Spleen (tissue), 11 donors: ENCODE measurements around the gene PACS1. TPM values are rescaled to one million over a fixed set of nuclear protein-coding genes. Genes with fewer than 3 reads are reported as not detected.

Source experiments
- DNase-seq: peaks from one replicate; pipeline ENCODE4 v3.0.0-alpha.2; 2020
- H3K27ac ChIP-seq, 8 donors: fragments of 200-600 bp; sonication (generic) in 7 of 8; 1 replicate in 4 of 8; 2 replicates in 4 of 8; pipeline versions ENCODE4 v1.5.0 to v1.8.0; 2016 to 2021; ENCODE audit warnings: inconsistent platforms in 4 of 8, mild to moderate bottlenecking in 4 of 8, moderate library complexity in 1 of 8
- H3K27me3 ChIP-seq, 7 donors: fragments of 200-600 bp; sonication (generic) in 6 of 7; replicated peaks in 1 of 7; 1 replicate in 4 of 7; 2 replicates in 3 of 7; pipeline versions ENCODE4 v1.5.0 to v1.8.0; 2016 to 2021; ENCODE audit warnings: inconsistent platforms in 3 of 7, mild to moderate bottlenecking in 1 of 7
- H3K36me3 ChIP-seq, 6 donors: fragments of 200-600 bp; sonication (generic) in 5 of 6; 1 replicate in 4 of 6; 2 replicates in 2 of 6; pipeline versions ENCODE4 v1.5.0 to v1.8.0; 2016 to 2021; ENCODE audit warnings: inconsistent platforms in 2 of 6
- H3K4me1 ChIP-seq, 6 donors: fragments of 200-600 bp; sonication (generic) in 5 of 6; 1 replicate in 3 of 6; 2 replicates in 3 of 6; pipeline versions ENCODE4 v1.5.0 to v1.8.0; 2016 to 2021; ENCODE audit warnings: inconsistent platforms in 3 of 6
- H3K4me3 ChIP-seq, 8 donors: fragments of 200-600 bp; sonication (generic) in 7 of 8; 1 replicate in 4 of 8; 2 replicates in 4 of 8; pipeline versions ENCODE4 v1.5.0 to v1.8.0; 2016 to 2021; ENCODE audit warnings: inconsistent platforms in 4 of 8, mild to moderate bottlenecking in 4 of 8, moderate library complexity in 2 of 8
- H3K9me3 ChIP-seq, 8 donors: fragments of 200-600 bp; sonication (generic) in 7 of 8; 1 replicate in 4 of 8; 2 replicates in 4 of 8; pipeline versions ENCODE4 v1.5.0 to v1.8.0; 2016 to 2021; ENCODE audit warnings: inconsistent platforms in 4 of 8
- POLR2A ChIP-seq, 3 donors: fragments of 450-650 bp; IDR thresholded peaks; one replicate each; pipeline ENCODE4 v1.5.1; 2017; ENCODE audit warnings: antibody characterized with exemption in 3 of 3, mild to moderate bottlenecking in 1 of 3
- POLR2AphosphoS5 ChIP-seq, 3 donors: sonication (generic); formaldehyde crosslinking; IDR thresholded peaks; one replicate each; pipeline ENCODE4 v1.5.1; 2017; ENCODE audit warnings: antibody characterized with exemption in 3 of 3
- WGBS, 5 donors: extraction: QIAGEN DNeasy Blood & Tissue Kit in 3 of 5; methylation state at CpG; one replicate each; pipeline versions ENCODE4 v1.1.5 to v1.1.7; 2013 to 2018; 5-methylcytosine and 5-hydroxymethylcytosine counted together
- intact Hi-C: fragments of 100-400 bp; cut with DNase I; formaldehyde crosslinking; loops from one replicate; pipeline ENCODE4 v1.15.0; 2023; ENCODE audit warnings: low total_unique reads
- polyA plus RNA-seq, 3 donors: library from polyadenylated mRNA; stranded (reverse); fragments of 200-250 nt; gene quantifications; one replicate each; pipeline ENCODE4 v1.2.1, GENCODE V29; 2013
- total RNA-seq, 7 donors: library from RNA; depleted of rRNA in 3 of 7; stranded (reverse); fragments of >200 nt in 3 of 7; fragmentation: NEBNext Ultra II Directional in 4 of 7; extraction: Animal tissue kit (Norgen Biotek cat#: 25700) in 4 of 7; gene quantifications; one replicate each; pipeline versions ENCODE4 v1.1.0 to v1.2.1, GENCODE V29; 2016 to 2021
- TF ChIP-seq, protein P1 (sequence below), 11 experiments: fragments of 200-600 bp in 7 of 11; fragments of 450-650 bp in 4 of 11; sonication (generic) in 4 of 11; IDR thresholded peaks in 8 of 11; conservative IDR thresholded peaks in 3 of 11; 1 replicate in 7 of 11; 2 replicates in 4 of 11; pipeline versions ENCODE4 v1.4.0 to v1.8.0; 2016 to 2021; ENCODE audit warnings: antibody characterized with exemption in 11 of 11, inconsistent platforms in 4 of 11, mild to moderate bottlenecking in 1 of 11
- donor health status: healthy with polysubstance abuse.
- donor health status: DM: no; HTN: no; CAD: no; lungs with moderate emphysema.
- donor health status: DM: no; HTN: no; CAD: no.
- donor health status: Bipolar disorder and iron deficiency.
- donor health status: healthy.
- donor health status: DM: no; HTN: no; CAD: no.
- donor health status: DM: yes; HTN: yes; CAD: no.

The PACS1 gene
- total and polyA plus RNA-seq, 10 donors, result 20.6 to 126 (median 98.8) TPM

DNA sequence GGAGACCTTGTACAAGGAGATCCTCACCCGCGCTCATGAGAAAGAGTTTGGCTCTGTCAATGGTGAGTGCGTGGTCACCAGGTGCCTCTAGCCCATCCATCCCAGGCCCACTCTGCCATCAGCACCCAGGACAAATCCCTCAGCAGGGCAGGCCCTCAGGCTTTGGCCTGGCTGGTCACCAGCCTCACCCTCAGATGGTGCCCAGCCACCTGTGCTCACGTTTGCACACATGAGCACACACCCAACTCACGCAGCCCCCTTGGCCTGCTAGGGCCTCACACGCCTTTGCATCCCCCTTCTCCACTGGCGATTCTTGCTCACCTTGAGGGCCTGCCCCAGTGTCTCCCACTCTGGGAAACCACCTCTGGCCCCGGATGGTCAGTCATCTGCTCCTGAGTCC lies 194.3 kb downstream of the PACS1 start:
- peaks cover 4 to 35% (median 21%) of the 10 kb centered on the region in 6 donors for H3K4me1 ChIP-seq
- peak; percentile 66 for DNase-seq
- H3K36me3 ChIP-seq, result peaks cover 0 to 67% (median 20%) of the 10 kb centered on the region in 6 donors
- TF ChIP-seq POLR2A (IDR thresholded peaks at IDR 0.05) (no peak), POLR2AphosphoS5 (IDR thresholded peaks at IDR 0.05) (peak in 1 of 3 donors; percentile 10)
- intact Hi-C loops, result no loop called here
- no peaks in the 10 kb centered on the region for H3K9me3 ChIP-seq
- no peak overlapping the region for H3K27ac ChIP-seq
- H3K27me3 ChIP-seq, result no peaks in the 10 kb centered on the region
- no peak overlapping the region for H3K4me3 ChIP-seq
- 91 to 94% (median 94%) methylated on average over 7 to 8 of the region's 8 CpGs for WGBS, 5 donors

DNA sequence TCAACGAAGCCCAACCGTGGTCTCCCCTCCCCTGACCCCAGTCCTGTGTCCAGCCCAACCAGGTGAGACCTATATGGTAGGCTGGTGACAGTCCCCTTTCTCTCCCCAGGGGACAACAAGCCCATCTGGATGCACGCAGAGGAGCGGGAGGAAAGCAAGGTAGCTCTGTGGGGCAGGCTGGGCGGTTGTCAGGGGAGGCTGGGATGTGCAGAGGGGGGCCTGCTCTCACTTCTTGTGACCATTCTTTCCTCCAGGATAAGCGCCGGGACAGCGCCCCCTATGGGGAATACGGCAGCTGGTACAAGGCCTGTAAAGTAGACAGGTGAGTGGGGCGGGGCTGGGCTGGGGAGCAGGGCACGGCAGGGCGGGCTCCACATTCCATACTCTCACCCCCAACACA lies 194.8 kb downstream of the PACS1 start:
- no peak overlapping the region for H3K27ac ChIP-seq
- no peaks in the 10 kb centered on the region for H3K27me3 ChIP-seq
- peaks cover 0 to 67% (median 20%) of the 10 kb centered on the region in 6 donors for H3K36me3 ChIP-seq
- DNase-seq, result peak; percentile 80
- peaks cover 9 to 35% (median 26%) of the 10 kb centered on the region in 6 donors for H3K4me1 ChIP-seq
- intact Hi-C loops, result no loop called here
- TF ChIP-seq POLR2AphosphoS5 (IDR thresholded peaks at IDR 0.05), result no peak
- TF ChIP-seq, protein P1, sequence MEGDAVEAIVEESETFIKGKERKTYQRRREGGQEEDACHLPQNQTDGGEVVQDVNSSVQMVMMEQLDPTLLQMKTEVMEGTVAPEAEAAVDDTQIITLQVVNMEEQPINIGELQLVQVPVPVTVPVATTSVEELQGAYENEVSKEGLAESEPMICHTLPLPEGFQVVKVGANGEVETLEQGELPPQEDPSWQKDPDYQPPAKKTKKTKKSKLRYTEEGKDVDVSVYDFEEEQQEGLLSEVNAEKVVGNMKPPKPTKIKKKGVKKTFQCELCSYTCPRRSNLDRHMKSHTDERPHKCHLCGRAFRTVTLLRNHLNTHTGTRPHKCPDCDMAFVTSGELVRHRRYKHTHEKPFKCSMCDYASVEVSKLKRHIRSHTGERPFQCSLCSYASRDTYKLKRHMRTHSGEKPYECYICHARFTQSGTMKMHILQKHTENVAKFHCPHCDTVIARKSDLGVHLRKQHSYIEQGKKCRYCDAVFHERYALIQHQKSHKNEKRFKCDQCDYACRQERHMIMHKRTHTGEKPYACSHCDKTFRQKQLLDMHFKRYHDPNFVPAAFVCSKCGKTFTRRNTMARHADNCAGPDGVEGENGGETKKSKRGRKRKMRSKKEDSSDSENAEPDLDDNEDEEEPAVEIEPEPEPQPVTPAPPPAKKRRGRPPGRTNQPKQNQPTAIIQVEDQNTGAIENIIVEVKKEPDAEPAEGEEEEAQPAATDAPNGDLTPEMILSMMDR (IDR thresholded peaks at IDR 0.05 in 8 of 11, conservative IDR thresholded peaks at IDR 0.05 in 3 of 11), result peak in 4 of 11 experiments; percentile 7 to 31 (median 15)
- H3K9me3 ChIP-seq, result no peaks in the 10 kb centered on the region
- WGBS, 5 donors, result 75 to 87% (median 82%) methylated on average over 12 of the region's 12 CpGs
- H3K4me3 ChIP-seq, result no peak overlapping the region

DNA sequence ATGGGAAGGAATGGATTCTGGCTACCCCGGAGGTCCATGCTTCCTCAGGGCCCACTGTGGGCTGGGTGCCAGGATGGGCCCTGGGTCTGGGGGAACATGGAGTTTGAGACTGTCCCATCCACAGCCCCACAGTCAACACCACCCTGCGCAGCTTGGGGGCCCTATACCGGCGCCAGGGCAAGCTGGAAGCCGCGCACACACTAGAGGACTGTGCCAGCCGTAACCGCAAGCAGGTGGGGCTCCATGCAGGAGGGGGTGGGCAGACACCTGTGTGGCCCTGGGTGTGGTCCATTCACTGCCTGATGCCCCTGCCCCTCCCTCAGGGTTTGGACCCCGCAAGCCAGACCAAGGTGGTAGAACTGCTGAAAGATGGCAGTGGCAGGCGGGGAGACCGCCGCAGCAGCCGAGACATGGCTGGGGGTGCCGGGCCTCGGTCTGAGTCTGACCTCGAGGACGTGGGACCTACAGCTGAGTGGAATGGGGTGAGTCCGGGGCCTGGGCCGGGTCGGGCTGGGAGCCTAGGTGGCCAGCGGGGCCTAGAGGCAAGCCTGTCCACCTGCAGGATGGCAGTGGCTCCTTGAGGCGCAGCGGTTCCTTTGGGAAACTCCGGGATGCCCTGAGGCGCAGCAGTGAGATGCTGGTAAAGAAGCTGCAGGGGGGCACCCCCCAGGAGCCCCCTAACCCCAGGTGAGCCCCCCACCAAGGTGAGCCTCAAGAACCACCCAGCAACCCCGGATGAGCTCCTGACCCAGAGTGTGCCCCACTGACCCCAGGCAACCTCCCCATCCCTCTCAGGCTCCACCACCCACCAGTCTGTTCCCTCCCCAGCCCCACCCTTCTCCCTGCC lies 195.7 kb downstream of the PACS1 start:
- 94 to 98% (median 97%) methylated on average over 10 to 26 of the region's 26 CpGs for WGBS, 5 donors
- no peak for TF ChIP-seq POLR2A (IDR thresholded peaks at IDR 0.05)
- TF ChIP-seq, protein P1 (IDR thresholded peaks at IDR 0.05 in 8 of 11, conservative IDR thresholded peaks at IDR 0.05 in 3 of 11), result no peak
- TF ChIP-seq POLR2AphosphoS5 (IDR thresholded peaks at IDR 0.05), result no peak
- no peak overlapping the region for H3K27ac ChIP-seq
- peaks cover 0 to 64% (median 23%) of the 10 kb centered on the region in 6 donors for H3K36me3 ChIP-seq
- H3K4me1 ChIP-seq, result peaks cover 17 to 41% (median 34%) of the 10 kb centered on the region in 6 donors
- DNase-seq, result peak; percentile 80
- H3K4me3 ChIP-seq, result no peak overlapping the region
- H3K27me3 ChIP-seq, result no peaks in the 10 kb centered on the region
- no peaks in the 10 kb centered on the region for H3K9me3 ChIP-seq
- intact Hi-C loops, result no loop called here

DNA sequence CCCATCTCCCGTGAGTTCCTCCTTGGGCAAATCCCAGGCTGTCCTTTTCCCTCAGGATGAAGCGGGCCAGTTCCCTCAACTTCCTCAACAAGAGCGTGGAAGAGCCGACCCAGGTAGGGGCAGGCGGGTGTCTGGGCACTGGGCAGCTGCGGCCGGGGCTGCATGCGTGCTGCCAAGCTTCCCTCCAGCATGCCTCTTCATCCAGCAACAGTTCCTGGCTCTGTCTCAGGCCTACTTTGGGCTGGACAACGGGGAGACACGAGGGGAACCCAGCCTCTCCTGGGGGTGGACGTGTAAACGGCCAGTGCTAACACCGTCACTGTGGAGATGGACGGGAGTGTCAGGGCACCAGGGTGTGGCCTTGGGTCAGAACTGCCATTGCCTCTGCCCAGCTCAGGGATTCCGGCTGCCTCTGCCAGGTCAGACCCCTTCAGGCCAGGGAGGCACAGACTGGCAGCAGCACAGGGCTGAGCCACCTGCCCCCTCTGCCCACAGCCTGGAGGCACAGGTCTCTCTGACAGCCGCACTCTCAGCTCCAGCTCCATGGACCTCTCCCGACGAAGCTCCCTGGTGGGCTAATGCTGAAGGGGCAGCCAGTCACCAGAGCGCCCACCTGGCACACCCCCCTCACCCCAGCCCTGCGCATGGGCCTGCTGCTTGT lies 196.4 kb downstream of the PACS1 start:
- intact Hi-C loops, result no loop called here
- Histone ChIP-seq H3K4me3 (peak overlapping the region in 6 of 8 donors; percentile 83 to 99 (median 91)), H3K36me3 (peaks cover 0 to 64% (median 23%) of the 10 kb centered on the region in 6 donors), H3K27me3 (no peaks in the 10 kb centered on the region), H3K4me1 (peaks cover 17 to 49% (median 41%) of the 10 kb centered on the region in 6 donors), H3K9me3 (no peaks in the 10 kb centered on the region), H3K27ac (peak overlapping the region in 6 of 8 donors; percentile 96 to 99 (median 98))
- TF ChIP-seq POLR2A (IDR thresholded peaks at IDR 0.05), result no peak
- TF ChIP-seq, protein P1 (IDR thresholded peaks at IDR 0.05 in 8 of 11, conservative IDR thresholded peaks at IDR 0.05 in 3 of 11), result no peak
- TF ChIP-seq POLR2AphosphoS5 (IDR thresholded peaks at IDR 0.05), result no peak
- peak; percentile 87 for DNase-seq
- 86 to 92% (median 89%) methylated on average over 19 to 20 of the region's 20 CpGs for WGBS, 5 donors
